Mucosa of descending colon (tissue), 3 donors: ENCODE measurements around the gene ZNF629. TPM values are rescaled to one million over a fixed set of nuclear protein-coding genes. Genes with fewer than 3 reads are reported as not detected.

Source experiments
- ATAC-seq: fragments of 200-7000 bp; cut with Tn5 transposase; one replicate; pipeline ENCODE4 v1.9.1; 2020; ENCODE audit warnings: mild to moderate bottlenecking, moderate library complexity
- DNase-seq, 3 donors: peaks; one replicate each; pipeline ENCODE4 v3.0.0-alpha.2; 2020
- H3K36me3 ChIP-seq: fragments of 200-600 bp; one replicate; pipeline ENCODE4 v1.8.0; 2021; ENCODE audit warnings: low read depth, mild to moderate bottlenecking
- H3K4me1 ChIP-seq: fragments of 200-600 bp; one replicate; pipeline ENCODE4 v1.8.0; 2021; ENCODE audit warnings: low read depth, mild to moderate bottlenecking
- H3K4me3 ChIP-seq: fragments of 200-600 bp; one replicate; pipeline ENCODE4 v1.8.0; 2021; ENCODE audit warnings: mild to moderate bottlenecking
- H3K9me3 ChIP-seq: fragments of 200-600 bp; one replicate; pipeline ENCODE4 v1.8.0; 2021; ENCODE audit warnings: mild to moderate bottlenecking
- CTCF ChIP-seq: fragments of 200-600 bp; IDR thresholded peaks from one replicate; pipeline ENCODE4 v1.8.0; 2022; ENCODE audit warnings: antibody characterized with exemption, mild to moderate bottlenecking
- intact Hi-C, 2 donors: fragments of 100-400 bp; cut with DNase I in 1 of 2; cut with micrococcal nuclease in 1 of 2; formaldehyde crosslinking; loops; one replicate each; pipeline versions ENCODE4 v1.11.0 to v1.11.1; 2022; cut with DNase I, micrococcal nuclease
- total RNA-seq, 3 donors: library from RNA; stranded (reverse); fragmentation: NEBNext Ultra II Directional in 2 of 3; extraction: Animal tissue kit (Norgen Biotek cat#: 25700) in 2 of 3; gene quantifications; one replicate each; pipeline versions ENCODE4 v1.2.1 to v1.2.4, GENCODE V29; 2021 to 2023
- donor health status: DM: no; HTN: no; CAD: no; lungs with moderate emphysema.
- donor health status: DM: no; HTN: no; CAD: no.
- donor health status: DM: no; HTN: yes; CAD: no.

The ZNF629 gene
- total RNA-seq, 3 donors from 2014 or later = 13.4 to 14.9 (median 14.6) TPM

- H3K36me3 ChIP-seq = peaks cover 13% of the 10 kb centered on the region
- intact Hi-C loops = no loop called here
These were observed 46.4 kb downstream of the ZNF629 start for GRCh38 chr16:30740364-30741251.

DNA sequence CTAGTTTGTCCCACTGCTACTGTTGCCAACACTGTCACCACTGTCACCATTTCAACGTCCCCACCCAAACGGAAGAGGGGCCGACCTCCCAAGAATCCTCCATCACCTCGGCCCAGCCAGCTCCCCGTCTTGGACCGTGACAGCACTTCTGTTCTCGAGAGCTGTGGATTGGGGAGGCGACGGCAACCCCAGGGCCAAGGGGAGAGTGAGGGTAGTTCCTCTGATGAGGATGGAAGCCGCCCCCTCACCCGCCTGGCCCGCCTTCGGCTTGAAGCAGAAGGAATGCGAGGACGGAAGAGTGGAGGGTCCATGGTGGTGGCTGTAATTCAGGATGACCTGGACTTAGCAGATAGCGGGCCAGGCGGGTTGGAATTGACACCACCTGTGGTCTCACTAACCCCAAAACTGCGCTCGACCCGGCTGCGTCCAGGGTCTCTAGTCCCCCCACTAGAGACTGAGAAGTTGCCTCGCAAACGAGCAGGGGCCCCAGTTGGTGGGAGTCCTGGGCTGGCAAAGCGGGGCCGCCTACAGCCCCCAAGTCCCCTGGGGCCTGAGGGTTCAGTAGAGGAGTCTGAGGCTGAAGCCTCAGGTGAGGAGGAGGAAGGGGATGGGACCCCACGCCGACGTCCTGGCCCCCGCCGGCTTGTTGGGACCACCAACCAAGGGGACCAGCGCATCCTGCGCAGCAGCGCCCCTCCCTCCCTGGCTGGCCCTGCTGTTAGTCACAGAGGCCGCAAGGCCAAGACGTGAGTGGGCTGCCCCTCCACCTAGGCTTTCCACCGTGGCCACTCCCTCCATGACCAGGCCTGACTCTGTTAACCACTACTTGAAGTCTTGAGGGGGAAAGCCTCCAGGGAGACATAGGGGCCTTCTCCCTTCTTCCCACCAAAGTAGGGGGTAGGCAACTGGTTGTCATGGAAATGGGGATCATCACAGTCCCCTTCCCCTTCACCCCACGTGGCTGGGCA, 47.7 kb downstream of the ZNF629 start:
- Histone ChIP-seq H3K4me1 (peaks cover 24% of the 10 kb centered on the region), H3K36me3 (peaks cover 13% of the 10 kb centered on the region)
- intact Hi-C loops = no loop called here

More at GRCh38 chr16:30740364-30741251, 46.4 kb downstream of the ZNF629 start:
- H3K4me3 ChIP-seq = no peak overlapping the region
- no peaks in the 10 kb centered on the region for H3K9me3 ChIP-seq
- ATAC-seq (peak; percentile 92), DNase-seq (peak; percentile 92 to 96 (median 93))
- peaks cover 24% of the 10 kb centered on the region for H3K4me1 ChIP-seq
- no peak for TF ChIP-seq CTCF

DNA sequence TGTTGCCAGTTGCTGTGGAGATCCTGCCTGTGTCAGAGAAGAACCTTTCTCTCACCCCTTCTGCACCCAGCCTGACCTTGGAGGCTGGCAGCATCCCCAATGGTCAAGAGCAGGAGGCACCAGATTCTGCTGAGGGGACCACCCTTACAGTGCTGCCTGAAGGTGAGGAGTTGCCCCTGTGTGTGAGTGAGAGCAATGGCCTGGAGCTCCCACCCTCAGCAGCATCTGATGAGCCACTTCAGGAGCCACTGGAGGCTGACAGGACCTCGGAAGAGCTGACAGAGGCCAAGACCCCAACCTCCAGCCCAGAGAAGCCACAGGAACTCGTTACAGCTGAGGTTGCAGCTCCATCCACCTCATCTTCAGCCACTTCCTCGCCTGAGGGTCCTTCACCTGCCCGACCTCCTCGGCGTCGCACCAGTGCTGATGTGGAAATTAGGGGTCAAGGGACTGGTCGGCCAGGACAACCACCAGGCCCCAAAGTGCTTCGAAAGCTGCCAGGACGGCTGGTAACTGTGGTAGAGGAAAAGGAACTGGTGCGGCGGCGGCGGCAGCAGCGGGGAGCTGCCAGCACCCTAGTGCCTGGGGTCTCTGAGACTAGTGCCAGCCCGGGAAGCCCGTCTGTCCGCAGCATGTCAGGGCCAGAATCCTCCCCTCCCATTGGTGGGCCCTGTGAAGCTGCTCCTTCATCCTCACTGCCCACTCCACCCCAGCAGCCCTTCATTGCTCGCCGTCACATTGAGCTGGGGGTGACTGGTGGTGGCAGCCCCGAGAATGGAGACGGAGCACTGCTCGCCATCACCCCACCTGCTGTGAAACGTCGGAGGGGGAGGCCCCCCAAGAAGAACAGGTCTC, 49.0 kb downstream of the ZNF629 start:
- H3K36me3 ChIP-seq = peaks cover 21% of the 10 kb centered on the region
- no peak for ATAC-seq
- intact Hi-C loops = no loop called here
- no peaks in the 10 kb centered on the region for H3K9me3 ChIP-seq
- peaks cover 24% of the 10 kb centered on the region for H3K4me1 ChIP-seq
- no peak overlapping the region for H3K4me3 ChIP-seq
- TF ChIP-seq CTCF = no peak
- peak in 1 of 3 donors; percentile 12 for DNase-seq

More for the DNA sequence above, 47.7 kb downstream of the ZNF629 start:
- TF ChIP-seq CTCF = no peak
- Histone ChIP-seq H3K9me3 (no peaks in the 10 kb centered on the region), H3K4me3 (no peak overlapping the region)
- ATAC-seq (no peak), DNase-seq (peak in 1 of 3 donors; percentile 44)

- TF ChIP-seq CTCF = no peak
- ATAC-seq (no peak), DNase-seq (peak in 1 of 3 donors; percentile 16)
- peaks cover 24% of the 10 kb centered on the region for H3K4me1 ChIP-seq
- H3K4me3 ChIP-seq = no peak overlapping the region
- H3K36me3 ChIP-seq = peaks cover 21% of the 10 kb centered on the region
- intact Hi-C loops = no loop called here
- no peaks in the 10 kb centered on the region for H3K9me3 ChIP-seq
These were observed 49.8 kb downstream of the ZNF629 start for GRCh38 chr16:30736995-30737793.
